ENCODE data around the gene MMUT.

MMUT gene

DNA sequence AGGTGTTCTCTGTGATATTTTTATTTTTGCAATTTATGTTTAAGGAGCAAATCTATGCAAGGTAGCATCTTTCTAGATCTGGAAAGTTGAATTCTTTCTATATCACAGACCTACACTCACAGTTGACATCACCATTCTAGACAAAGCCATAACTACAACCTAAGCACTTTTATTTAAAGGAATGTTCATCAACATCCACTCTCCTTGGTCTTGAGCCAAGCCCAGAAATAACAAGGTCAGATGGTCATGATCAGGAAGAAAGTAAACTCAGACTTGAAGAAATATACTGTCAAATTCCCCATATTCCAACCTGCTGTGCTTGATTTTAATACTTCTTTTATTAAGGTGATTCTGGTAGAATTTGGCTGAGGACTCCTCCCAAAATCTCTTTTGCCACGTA, 32.2 kb downstream of the MMUT start:
- Histone ChIP-seq H3K27me3 (ENCODE audit: low read length) (no peaks in the 10 kb centered on the region), H3K36me3 (ENCODE audit: low read length) (peaks cover 20% of the 10 kb centered on the region; the same call in 1 of the 2 replicates), H3K9ac (ENCODE audit: low read length) (no peak overlapping the region), H3K4me2 (ENCODE audit: low read depth, low read length, poor library complexity, severe bottlenecking) (no peak overlapping the region), H3K9me3 (ENCODE audit: insufficient read depth, low read length) (no peaks in the 10 kb centered on the region), H3K27ac (ENCODE audit: low read depth, low read length) (no peak overlapping the region), H4K20me1 (ENCODE audit: low read depth, low read length) (no peaks in the 10 kb centered on the region), H3K4me3 (ENCODE audit: insufficient read depth, low read length, poor library complexity, severe bottlenecking) (no peak overlapping the region), H2AFZ (ENCODE audit: low read depth, low read length, severe bottlenecking) (no peak overlapping the region), H3K9me2 (replicated peaks; ENCODE audit: insufficient read depth, low read length) (no peaks in the 10 kb centered on the region), H3K79me2 (ENCODE audit: insufficient read depth, low read length) (no peaks in the 10 kb centered on the region), H3F3A (ENCODE audit: insufficient read depth) (no peaks in the 10 kb centered on the region)
- TF ChIP-seq, protein P1, sequence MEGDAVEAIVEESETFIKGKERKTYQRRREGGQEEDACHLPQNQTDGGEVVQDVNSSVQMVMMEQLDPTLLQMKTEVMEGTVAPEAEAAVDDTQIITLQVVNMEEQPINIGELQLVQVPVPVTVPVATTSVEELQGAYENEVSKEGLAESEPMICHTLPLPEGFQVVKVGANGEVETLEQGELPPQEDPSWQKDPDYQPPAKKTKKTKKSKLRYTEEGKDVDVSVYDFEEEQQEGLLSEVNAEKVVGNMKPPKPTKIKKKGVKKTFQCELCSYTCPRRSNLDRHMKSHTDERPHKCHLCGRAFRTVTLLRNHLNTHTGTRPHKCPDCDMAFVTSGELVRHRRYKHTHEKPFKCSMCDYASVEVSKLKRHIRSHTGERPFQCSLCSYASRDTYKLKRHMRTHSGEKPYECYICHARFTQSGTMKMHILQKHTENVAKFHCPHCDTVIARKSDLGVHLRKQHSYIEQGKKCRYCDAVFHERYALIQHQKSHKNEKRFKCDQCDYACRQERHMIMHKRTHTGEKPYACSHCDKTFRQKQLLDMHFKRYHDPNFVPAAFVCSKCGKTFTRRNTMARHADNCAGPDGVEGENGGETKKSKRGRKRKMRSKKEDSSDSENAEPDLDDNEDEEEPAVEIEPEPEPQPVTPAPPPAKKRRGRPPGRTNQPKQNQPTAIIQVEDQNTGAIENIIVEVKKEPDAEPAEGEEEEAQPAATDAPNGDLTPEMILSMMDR (IDR thresholded peaks at IDR 0.05; ENCODE audit: insufficient read depth, low read length, poor library complexity, severe bottlenecking): no peak
- TF ChIP-seq EZH2phosphoT487 (conservative IDR thresholded peaks at IDR 0.05; ENCODE audit: low read length): no peak

DNA sequence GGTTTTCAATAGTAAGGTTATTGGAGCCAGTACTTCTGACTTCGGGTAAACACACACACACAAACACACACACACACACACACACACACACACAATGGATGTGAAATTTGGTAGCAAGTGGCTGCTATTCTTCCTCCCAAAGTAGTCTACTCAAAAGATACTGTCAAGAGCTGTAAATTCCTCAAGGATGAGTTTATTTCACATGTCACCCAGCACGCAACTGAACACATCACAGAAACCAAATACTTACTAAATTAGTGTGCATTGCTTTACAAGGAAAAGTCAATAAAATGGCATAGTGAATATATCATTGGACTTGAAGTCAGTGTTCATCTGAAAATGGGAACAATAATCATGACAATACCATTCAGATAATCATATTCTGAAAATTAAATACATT, 32.9 kb downstream of the MMUT start:
- Histone ChIP-seq H3K9me3 (ENCODE audit: insufficient read depth, low read length) (no peaks in the 10 kb centered on the region), H3K4me3 (ENCODE audit: insufficient read depth, low read length, poor library complexity, severe bottlenecking) (no peak overlapping the region), H3K36me3 (ENCODE audit: low read length) (peaks cover 14% of the 10 kb centered on the region; the same call in 1 of the 2 replicates), H3K27ac (ENCODE audit: low read depth, low read length) (no peak overlapping the region), H3K9ac (ENCODE audit: low read length) (no peak overlapping the region), H3F3A (ENCODE audit: insufficient read depth) (no peaks in the 10 kb centered on the region), H3K27me3 (ENCODE audit: low read length) (no peaks in the 10 kb centered on the region), H4K20me1 (ENCODE audit: low read depth, low read length) (no peaks in the 10 kb centered on the region), H3K4me2 (ENCODE audit: low read depth, low read length, poor library complexity, severe bottlenecking) (no peak overlapping the region), H3K79me2 (ENCODE audit: insufficient read depth, low read length) (no peaks in the 10 kb centered on the region), H2AFZ (ENCODE audit: low read depth, low read length, severe bottlenecking) (no peak overlapping the region), H3K9me2 (replicated peaks; ENCODE audit: insufficient read depth, low read length) (no peaks in the 10 kb centered on the region)
- TF ChIP-seq EZH2phosphoT487 (conservative IDR thresholded peaks at IDR 0.05; ENCODE audit: low read length): no peak
- TF ChIP-seq, protein P1 (IDR thresholded peaks at IDR 0.05; ENCODE audit: insufficient read depth, low read length, poor library complexity, severe bottlenecking): no peak

DNA sequence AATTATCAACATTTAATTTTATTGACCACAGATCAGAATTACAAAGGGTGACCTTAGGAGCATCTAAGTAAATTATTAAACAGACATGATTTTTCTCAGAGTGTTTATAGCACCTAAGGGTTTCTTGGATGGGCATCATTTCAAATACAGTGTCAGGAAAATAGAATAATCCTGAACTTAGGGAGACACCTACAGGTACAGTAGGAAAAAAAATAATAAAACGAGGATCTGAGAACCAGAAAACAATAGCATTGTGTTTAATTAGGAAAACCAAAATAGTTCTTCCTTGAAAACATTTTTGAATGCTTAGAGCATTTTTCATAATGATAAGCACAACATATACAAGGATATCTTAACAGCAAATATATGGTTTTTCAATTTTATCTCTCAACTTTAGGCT, 39.2 kb downstream of the MMUT start:
- H3K27me3 ChIP-seq (ENCODE audit: low read length): no peaks in the 10 kb centered on the region
- no peak overlapping the region for H3K27ac ChIP-seq (ENCODE audit: low read depth, low read length)
- H2AFZ ChIP-seq (ENCODE audit: low read depth, low read length, severe bottlenecking): no peak overlapping the region
- no peak overlapping the region for H3K4me3 ChIP-seq (ENCODE audit: insufficient read depth, low read length, poor library complexity, severe bottlenecking)
- H3F3A ChIP-seq (ENCODE audit: insufficient read depth): no peaks in the 10 kb centered on the region
- H3K9ac ChIP-seq (ENCODE audit: low read length): no peak overlapping the region
- no peaks in the 10 kb centered on the region for H3K9me3 ChIP-seq (ENCODE audit: insufficient read depth, low read length)
- H4K20me1 ChIP-seq (ENCODE audit: low read depth, low read length): no peaks in the 10 kb centered on the region
- H3K79me2 ChIP-seq (ENCODE audit: insufficient read depth, low read length): no peaks in the 10 kb centered on the region
- TF ChIP-seq, protein P1 (IDR thresholded peaks at IDR 0.05; ENCODE audit: insufficient read depth, low read length, poor library complexity, severe bottlenecking): no peak
- TF ChIP-seq EZH2phosphoT487 (conservative IDR thresholded peaks at IDR 0.05; ENCODE audit: low read length): no peak
- no peaks in the 10 kb centered on the region for H3K36me3 ChIP-seq (ENCODE audit: low read length)
- H3K9me2 ChIP-seq (replicated peaks; ENCODE audit: insufficient read depth, low read length): no peaks in the 10 kb centered on the region
- no peak overlapping the region for H3K4me2 ChIP-seq (ENCODE audit: low read depth, low read length, poor library complexity, severe bottlenecking)
